K562 (cell line): ENCODE results near the gene FOXB2. TPM values are rescaled to one million over a fixed set of nuclear protein-coding genes. Genes with fewer than 3 reads are reported as not detected.

Experiments
- ATAC-seq: fragments of 200-7000 bp; cut with Tn5 transposase; 3 replicates; pipeline ENCODE4 v1.9.1; 2020; ENCODE audit warnings: moderate library complexity
- BruUV-seq: library from RNA; stranded (reverse); fragments of 400-500 nt; replicated peaks from 2 replicates; lab custom pipeline; 2021; lab: Mats Ljungman, UMichigan
- CTCF ChIA-PET: fragments of 300-600 bp; formaldehyde crosslinking; extraction: SDS; loops from one replicate; lab custom pipeline; 2021; ENCODE audit warnings: low intra/inter-chr PET ratio; lab: Yijun Ruan, JAX
- POLR2A ChIA-PET: fragments of 300-600, 350-650 bp; sonication (Branson Sonifier 250); formaldehyde crosslinking; extraction: SDS; loops from one replicate; lab custom pipeline; 2021; ENCODE audit warnings: antibody characterized with exemption, inconsistent platforms; lab: Yijun Ruan, JAX
- DNase-seq, 4 experiments: peaks; one replicate each; pipeline versions ENCODE4 v3.0.0 to v3.0.0-alpha.2; 2011 to 2018; ENCODE audit warnings: low spot score in 3 of 4, mixed read lengths in 3 of 4; ENCODE audit errors: extremely low read depth in 1 of 4
- FAIRE-seq: peaks from 2 replicates; lab custom pipeline; 2011; peaks lifted over from hg19 to GRCh38; lab: Jason Lieb, UNC
- H2AFZ ChIP-seq: 2 replicates; pipeline ENCODE4 v1.6.0; 2011; ENCODE audit warnings: low read depth, low read length, control low read depth, inconsistent platforms
- H3K27ac ChIP-seq: fragments of 200-600 bp; 3 replicates; pipeline ENCODE4 v1.8.0; 2011; ENCODE audit warnings: low read depth, mild to moderate bottlenecking, control low read depth, inconsistent platforms, low read length, moderate library complexity, mixed read lengths; ENCODE audit errors: extremely low read depth
- H3K27me3 ChIP-seq, 2 experiments: fragments of 300-600 bp in 1 of 2; 2 replicates in 1 of 2; 3 replicates in 1 of 2; pipeline versions ENCODE4 v1.6.0 to v1.8.0; 2011; ENCODE audit warnings: inconsistent platforms in 2 of 2, low read length in 2 of 2, mild to moderate bottlenecking in 1 of 2, mixed read lengths in 1 of 2, moderate library complexity in 1 of 2; ENCODE audit not compliant: control insufficient read depth in 2 of 2, insufficient read depth in 2 of 2
- H3K36me3 ChIP-seq: fragments of 300-600 bp; 3 replicates; pipeline ENCODE4 v1.8.0; 2011; ENCODE audit warnings: mild to moderate bottlenecking, low read length, inconsistent platforms; ENCODE audit not compliant: control insufficient read depth, insufficient read depth
- H3K4me1 ChIP-seq, 2 experiments: fragments of 200-600 bp in 1 of 2; replicated peaks in 1 of 2; 2 replicates in 1 of 2; 3 replicates in 1 of 2; pipeline versions ENCODE4 v1.5.1 to v1.8.0; 2011; ENCODE audit warnings: inconsistent platforms in 2 of 2, low read length in 2 of 2, mild to moderate bottlenecking in 1 of 2, mixed read lengths in 1 of 2, moderate library complexity in 1 of 2; ENCODE audit not compliant: control insufficient read depth in 2 of 2, insufficient read depth in 2 of 2
- H3K4me2 ChIP-seq: 2 replicates; pipeline ENCODE4 v1.6.1; 2011; ENCODE audit warnings: low read length, control low read depth, inconsistent platforms, mixed read lengths; ENCODE audit not compliant: insufficient read depth
- H3K4me3 ChIP-seq: fragments of 200-600 bp; sonication (generic), shearing (Covaris generic); 2 replicates; pipeline ENCODE4 v1.5.1; 2016; ENCODE audit warnings: control low read depth, inconsistent platforms
- H3K79me2 ChIP-seq: fragments of 200-600 bp; 3 replicates; pipeline ENCODE4 v1.8.0; 2011; ENCODE audit warnings: low read length, inconsistent platforms; ENCODE audit not compliant: control insufficient read depth, insufficient read depth
- H3K9ac ChIP-seq, 2 experiments: 2 replicates each; pipeline versions ENCODE4 v1.6.0 to v1.6.1; 2011; ENCODE audit warnings: low read depth in 2 of 2, low read length in 2 of 2, control low read depth in 1 of 2, inconsistent platforms in 1 of 2, mild to moderate bottlenecking in 1 of 2, mixed read lengths in 1 of 2; ENCODE audit not compliant: insufficient read depth in 1 of 2
- H3K9me1 ChIP-seq: one replicate; pipeline ENCODE4 v1.6.0; 2011; ENCODE audit warnings: inconsistent platforms, mild to moderate bottlenecking, low read length, moderate library complexity; ENCODE audit not compliant: control insufficient read depth, insufficient read depth
- H3K9me3 ChIP-seq: replicated peaks from 2 replicates; pipeline ENCODE4 v1.5.1; 2011; ENCODE audit warnings: low read depth, low read length, inconsistent platforms; ENCODE audit not compliant: control insufficient read depth, insufficient read depth
- H4K20me1 ChIP-seq: replicated peaks from 2 replicates; pipeline ENCODE4 v1.6.1; 2011; ENCODE audit warnings: low read length, inconsistent platforms, mixed read lengths; ENCODE audit not compliant: control insufficient read depth, insufficient read depth
- EZH2 ChIP-seq: IDR thresholded peaks from 2 replicates; pipeline ENCODE4 v1.6.1; 2012; ENCODE audit warnings: low read depth, mild to moderate bottlenecking, inconsistent platforms, low read length, borderline replicate concordance
- RBBP5 ChIP-seq: fragments of 200-600 bp; sonication (generic); IDR thresholded peaks from 2 replicates; pipeline ENCODE4 v1.6.1; 2012; ENCODE audit warnings: borderline replicate concordance, mild to moderate bottlenecking, low read length, control low read depth, inconsistent platforms; ENCODE audit not compliant: insufficient read depth, poor library complexity, severe bottlenecking
- ZFX ChIP-seq: sonication (generic); formaldehyde crosslinking; IDR thresholded peaks from 2 replicates; pipeline ENCODE4 v1.8.0; 2022; ENCODE audit warnings: mild to moderate bottlenecking, missing genetic modification reagents, moderate library complexity
- WGBS: fragments of 100-300 bp; shearing (Covaris generic); methylation state at CpG from one replicate; pipeline ENCODE4 v1.1.6; 2016; ENCODE audit warnings: low coverage, mixed read lengths; ENCODE audit not compliant: insufficient coverage; ENCODE audit errors: missing lambda C conversion rate; 5-methylcytosine and 5-hydroxymethylcytosine counted together
- in situ Hi-C: fragments of 300-500 bp; cut with MboI; formaldehyde crosslinking; loops from 4 replicates; pipeline ENCODE4 v1.15.0; 2018; ENCODE audit warnings: inconsistent platforms, mixed read lengths
- intact Hi-C: fragments of 100-400 bp; cut with micrococcal nuclease; formaldehyde crosslinking; loops from 2 replicates; pipeline ENCODE4 v1.14.2; 2022
- polyA plus RNA-seq, 8 experiments: library from polyadenylated mRNA; depleted of rRNA in 4 of 8; stranded (reverse) in 5 of 8; unstranded in 3 of 8; fragments of >200 nt; fragmentation: Nextera tagmentation in 2 of 8; fragmentation: Illumina TruSeq in 1 of 8; extraction: Ambion mirVana in 2 of 8; extraction: Trizol in 1 of 8; gene quantifications; 2 replicates each; pipeline versions ENCODE4 v1.2.1 to v1.2.3, GENCODE V29; 2011 to 2014; ENCODE audit warnings: inconsistent platforms in 1 of 8, missing spikeins in 1 of 8
- total RNA-seq, 7 experiments: library from RNA; depleted of rRNA in 6 of 7; stranded (reverse); fragments of >200 nt in 6 of 7; fragmentation: Illumina TruSeq in 2 of 7; extraction: Trizol in 2 of 7; gene quantifications; 2 replicates each; pipeline versions ENCODE4 v1.2.1 to v1.2.3, GENCODE V29; 2011 to 2021; ENCODE audit warnings: low replicate concordance in 1 of 7
- TF ChIP-seq, protein P1 (sequence below): fragments of 450-650 bp; IDR thresholded peaks from 2 replicates; pipeline ENCODE4 v1.6.1; 2017; ENCODE audit warnings: mild to moderate bottlenecking, moderate library complexity
- TF ChIP-seq, protein P2 (sequence below): sonication (generic); formaldehyde crosslinking; IDR thresholded peaks from 2 replicates; pipeline ENCODE4 v1.8.1; 2023; ENCODE audit warnings: missing genetic modification reagents, mild to moderate bottlenecking, borderline replicate concordance

Gene FOXB2
- total and polyA plus RNA-seq, 9 of the 15 experiments (the other 6 are each of a cell fraction or from before 2014, with no cell fraction given), result not detected

DNA sequence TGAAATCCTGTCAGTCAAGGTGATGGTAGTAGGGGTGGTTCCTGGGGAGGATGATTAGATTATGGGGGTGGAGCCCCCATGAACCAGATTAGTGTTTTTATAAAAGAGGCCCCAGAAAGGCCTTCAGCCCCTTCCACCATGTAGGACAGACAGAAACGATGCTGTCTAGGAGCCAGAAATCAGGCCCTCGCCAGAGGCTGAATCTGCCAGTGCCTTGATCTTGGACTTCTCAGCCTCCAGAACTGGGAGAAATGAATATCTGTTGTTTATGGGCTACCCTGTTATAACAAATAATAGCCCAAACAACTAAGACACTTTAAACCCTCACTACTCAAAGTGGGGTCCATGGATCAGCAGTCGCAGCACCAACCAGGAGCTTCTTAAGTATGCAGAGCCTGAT lies 20.2 kb upstream of the FOXB2 start:
- H2AFZ ChIP-seq, result no peak overlapping the region
- H3K9ac ChIP-seq, result no peak overlapping the region
- H3K4me3 ChIP-seq, result no peak overlapping the region
- ChIA-PET POLR2A (no interaction called here), CTCF (no interaction called here)
- WGBS, result 0% methylated on average over 3 of the region's 3 CpGs
- H3K36me3 ChIP-seq, result no peaks in the 10 kb centered on the region
- intact Hi-C loops, result no loop called here
- no peak overlapping the region for H3K4me2 ChIP-seq
- no peaks in the 10 kb centered on the region for H3K79me2 ChIP-seq
- no peak for TF ChIP-seq RBBP5
- no peaks in the 10 kb centered on the region for H3K9me1 ChIP-seq
- BruUV-seq, result no TSS peak
- no peaks in the 10 kb centered on the region for H3K9me3 ChIP-seq
- ATAC-seq (no peak), DNase-seq (no peak), FAIRE-seq (no peak)
- H3K27me3 ChIP-seq, result no peaks in the 10 kb centered on the region
- no peak overlapping the region for H3K27ac ChIP-seq
- H3K4me1 ChIP-seq, result no peaks in the 10 kb centered on the region
- in situ Hi-C loops, result loop anchor here (25.0 kb wide), 1 partner anchor 187 kb away; no protein-coding TSS in a partner anchor
- no peaks in the 10 kb centered on the region for H4K20me1 ChIP-seq

DNA sequence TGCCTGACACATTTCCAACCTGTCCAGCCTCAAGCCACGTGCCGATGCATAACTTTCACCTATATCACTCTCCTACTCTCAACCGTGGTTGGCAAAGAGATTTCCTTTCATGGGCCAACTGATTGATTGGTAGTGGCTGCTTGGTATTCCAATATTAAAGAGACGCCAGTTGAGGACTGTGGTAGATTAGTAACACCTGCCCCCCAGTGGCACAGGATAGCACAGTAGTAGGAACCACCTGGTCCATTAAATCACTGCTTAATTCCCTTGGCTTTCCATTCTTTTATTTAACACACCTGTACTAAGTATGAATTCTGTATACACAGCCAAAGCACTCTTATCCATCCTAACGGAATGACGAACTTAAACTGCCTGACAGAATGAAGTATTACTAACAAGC lies 19.1 kb upstream of the FOXB2 start:
- no peak overlapping the region for H3K4me2 ChIP-seq
- in situ Hi-C loops (no loop called here), intact Hi-C loops (no loop called here)
- no peaks in the 10 kb centered on the region for H3K36me3 ChIP-seq
- ChIA-PET CTCF (no interaction called here), POLR2A (no interaction called here)
- TF ChIP-seq EZH2 (no peak), ZFX (no peak)
- TF ChIP-seq, protein P1, sequence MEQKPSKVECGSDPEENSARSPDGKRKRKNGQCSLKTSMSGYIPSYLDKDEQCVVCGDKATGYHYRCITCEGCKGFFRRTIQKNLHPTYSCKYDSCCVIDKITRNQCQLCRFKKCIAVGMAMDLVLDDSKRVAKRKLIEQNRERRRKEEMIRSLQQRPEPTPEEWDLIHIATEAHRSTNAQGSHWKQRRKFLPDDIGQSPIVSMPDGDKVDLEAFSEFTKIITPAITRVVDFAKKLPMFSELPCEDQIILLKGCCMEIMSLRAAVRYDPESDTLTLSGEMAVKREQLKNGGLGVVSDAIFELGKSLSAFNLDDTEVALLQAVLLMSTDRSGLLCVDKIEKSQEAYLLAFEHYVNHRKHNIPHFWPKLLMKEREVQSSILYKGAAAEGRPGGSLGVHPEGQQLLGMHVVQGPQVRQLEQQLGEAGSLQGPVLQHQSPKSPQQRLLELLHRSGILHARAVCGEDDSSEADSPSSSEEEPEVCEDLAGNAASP, result no peak
- TF ChIP-seq, protein P2, sequence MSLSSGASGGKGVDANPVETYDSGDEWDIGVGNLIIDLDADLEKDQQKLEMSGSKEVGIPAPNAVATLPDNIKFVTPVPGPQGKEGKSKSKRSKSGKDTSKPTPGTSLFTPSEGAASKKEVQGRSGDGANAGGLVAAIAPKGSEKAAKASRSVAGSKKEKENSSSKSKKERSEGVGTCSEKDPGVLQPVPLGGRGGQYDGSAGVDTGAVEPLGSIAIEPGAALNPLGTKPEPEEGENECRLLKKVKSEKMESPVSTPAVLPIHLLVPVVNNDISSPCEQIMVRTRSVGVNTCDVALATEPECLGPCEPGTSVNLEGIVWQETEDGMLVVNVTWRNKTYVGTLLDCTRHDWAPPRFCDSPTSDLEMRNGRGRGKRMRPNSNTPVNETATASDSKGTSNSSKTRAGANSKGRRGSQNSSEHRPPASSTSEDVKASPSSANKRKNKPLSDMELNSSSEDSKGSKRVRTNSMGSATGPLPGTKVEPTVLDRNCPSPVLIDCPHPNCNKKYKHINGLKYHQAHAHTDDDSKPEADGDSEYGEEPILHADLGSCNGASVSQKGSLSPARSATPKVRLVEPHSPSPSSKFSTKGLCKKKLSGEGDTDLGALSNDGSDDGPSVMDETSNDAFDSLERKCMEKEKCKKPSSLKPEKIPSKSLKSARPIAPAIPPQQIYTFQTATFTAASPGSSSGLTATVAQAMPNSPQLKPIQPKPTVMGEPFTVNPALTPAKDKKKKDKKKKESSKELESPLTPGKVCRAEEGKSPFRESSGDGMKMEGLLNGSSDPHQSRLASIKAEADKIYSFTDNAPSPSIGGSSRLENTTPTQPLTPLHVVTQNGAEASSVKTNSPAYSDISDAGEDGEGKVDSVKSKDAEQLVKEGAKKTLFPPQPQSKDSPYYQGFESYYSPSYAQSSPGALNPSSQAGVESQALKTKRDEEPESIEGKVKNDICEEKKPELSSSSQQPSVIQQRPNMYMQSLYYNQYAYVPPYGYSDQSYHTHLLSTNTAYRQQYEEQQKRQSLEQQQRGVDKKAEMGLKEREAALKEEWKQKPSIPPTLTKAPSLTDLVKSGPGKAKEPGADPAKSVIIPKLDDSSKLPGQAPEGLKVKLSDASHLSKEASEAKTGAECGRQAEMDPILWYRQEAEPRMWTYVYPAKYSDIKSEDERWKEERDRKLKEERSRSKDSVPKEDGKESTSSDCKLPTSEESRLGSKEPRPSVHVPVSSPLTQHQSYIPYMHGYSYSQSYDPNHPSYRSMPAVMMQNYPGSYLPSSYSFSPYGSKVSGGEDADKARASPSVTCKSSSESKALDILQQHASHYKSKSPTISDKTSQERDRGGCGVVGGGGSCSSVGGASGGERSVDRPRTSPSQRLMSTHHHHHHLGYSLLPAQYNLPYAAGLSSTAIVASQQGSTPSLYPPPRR (CRISPR knock-in tag), result no peak
- no peak for DNase-seq
- H3K4me3 ChIP-seq, result no peak overlapping the region
- no TSS peak for BruUV-seq
- WGBS, result under 1% methylated on average over 6 of the region's 6 CpGs
- H3K79me2 ChIP-seq, result no peaks in the 10 kb centered on the region
- H3K9me3 ChIP-seq, result no peaks in the 10 kb centered on the region
- no peaks in the 10 kb centered on the region for H4K20me1 ChIP-seq
- no peak for FAIRE-seq
- H2AFZ ChIP-seq, result no peak overlapping the region
- no peak overlapping the region for H3K27ac ChIP-seq
- H3K9ac ChIP-seq, result no peak overlapping the region
- no peak for ATAC-seq
- no peaks in the 10 kb centered on the region for H3K4me1 ChIP-seq
- no peaks in the 10 kb centered on the region for H3K27me3 ChIP-seq
- H3K9me1 ChIP-seq, result no peaks in the 10 kb centered on the region
